H9 (cell line): Measurements from ENCODE around the gene SLC25A4. TPM values are rescaled to one million over a fixed set of nuclear protein-coding genes. Genes with fewer than 3 reads are reported as not detected.
"Not testable (repeated sequence)": the region's sequence is repeated elsewhere in the genome, so short reads cannot be mapped to it uniquely, and the experiment has no call there.

Experiments used
- DNase-seq: peaks from one replicate; pipeline ENCODE4 v3.0.0-alpha.2; 2017
- H2AFZ ChIP-seq: one replicate; pipeline ENCODE4 v1.6.1; 2013; ENCODE audit warnings: mild to moderate bottlenecking, low read length, control low read depth, moderate library complexity
- H2AK5ac ChIP-seq: 2 replicates; pipeline ENCODE4 v1.6.1; 2013; ENCODE audit warnings: low read length, control low read depth, mixed read lengths; ENCODE audit not compliant: insufficient read length
- H2BK120ac ChIP-seq: one replicate; pipeline ENCODE4 v1.6.1; 2013; ENCODE audit warnings: low read depth, mild to moderate bottlenecking, low read length, control low read depth, inconsistent platforms; ENCODE audit not compliant: poor library complexity, severe bottlenecking
- H2BK12ac ChIP-seq: 2 replicates; pipeline ENCODE4 v1.6.1; 2013; ENCODE audit warnings: low read length, control low read depth, mixed read lengths, low read depth; ENCODE audit not compliant: insufficient read length
- H2BK15ac ChIP-seq: 2 replicates; pipeline ENCODE4 v1.6.1; 2013; ENCODE audit warnings: low read depth, low read length, control low read depth
- H2BK20ac ChIP-seq: one replicate; pipeline ENCODE4 v1.6.1; 2013; ENCODE audit warnings: low read depth, mild to moderate bottlenecking, low read length, control low read depth, inconsistent platforms; ENCODE audit not compliant: poor library complexity, severe bottlenecking
- H2BK5ac ChIP-seq: 2 replicates; pipeline ENCODE4 v1.6.1; 2013; ENCODE audit warnings: low read length, control low read depth, mixed read lengths; ENCODE audit not compliant: insufficient read length
- H3K14ac ChIP-seq: 2 replicates; pipeline ENCODE4 v1.6.1; 2013; ENCODE audit warnings: low read length, control low read depth; ENCODE audit not compliant: insufficient read depth
- H3K18ac ChIP-seq: 2 replicates; pipeline ENCODE4 v1.6.1; 2013; ENCODE audit warnings: low read depth, mild to moderate bottlenecking, mixed read lengths, low read length, control low read depth; ENCODE audit not compliant: insufficient read length
- H3K23ac ChIP-seq: 2 replicates; pipeline ENCODE4 v1.6.1; 2013; ENCODE audit warnings: low read length, control low read depth, mixed read lengths, low read depth; ENCODE audit not compliant: insufficient read length
- H3K23me2 ChIP-seq: 2 replicates; pipeline ENCODE4 v1.6.1; 2013; ENCODE audit warnings: low read depth, mild to moderate bottlenecking, mixed read lengths, low read length, control low read depth; ENCODE audit not compliant: insufficient read length, poor library complexity, severe bottlenecking
- H3K27ac ChIP-seq: 2 replicates; pipeline ENCODE4 v1.5.1; 2013; ENCODE audit warnings: low read length, control low read depth, mixed read lengths, low read depth; ENCODE audit not compliant: insufficient read length
- H3K27me3 ChIP-seq: 2 replicates; pipeline ENCODE4 v1.6.1; 2013; ENCODE audit warnings: low read length, control low read depth, inconsistent platforms; ENCODE audit not compliant: insufficient read depth
- H3K4ac ChIP-seq: 2 replicates; pipeline ENCODE4 v1.6.1; 2013; ENCODE audit warnings: low read depth, mild to moderate bottlenecking, control low read depth, inconsistent platforms, low read length, moderate library complexity
- H3K4me1 ChIP-seq: 2 replicates; pipeline ENCODE4 v1.6.1; 2013; ENCODE audit warnings: low read length, control low read depth, inconsistent platforms; ENCODE audit not compliant: insufficient read depth
- H3K4me2 ChIP-seq: 2 replicates; pipeline ENCODE4 v1.6.1; 2013; ENCODE audit warnings: low read length, control low read depth, mixed read lengths; ENCODE audit not compliant: insufficient read length, insufficient read depth
- H3K56ac ChIP-seq: 2 replicates; pipeline ENCODE4 v1.6.1; 2013; ENCODE audit warnings: low read depth, mild to moderate bottlenecking, mixed read lengths, low read length, control low read depth; ENCODE audit not compliant: insufficient read length
- H3K79me1 ChIP-seq: 2 replicates; pipeline ENCODE4 v1.6.1; 2013; ENCODE audit warnings: low read depth, mild to moderate bottlenecking, moderate library complexity, low read length, control low read depth, inconsistent platforms; ENCODE audit not compliant: insufficient read depth, poor library complexity, severe bottlenecking
- H3K79me2 ChIP-seq: 2 replicates; pipeline ENCODE4 v1.6.1; 2013; ENCODE audit warnings: low read length, control low read depth, inconsistent platforms; ENCODE audit not compliant: insufficient read depth
- H3K9ac ChIP-seq: 2 replicates; pipeline ENCODE4 v1.6.1; 2013; ENCODE audit warnings: low read length, control low read depth, mixed read lengths; ENCODE audit not compliant: insufficient read length; ENCODE audit errors: extremely low read depth
- H3K9me3 ChIP-seq: one replicate; pipeline ENCODE4 v1.6.1; 2013; ENCODE audit warnings: low read depth, low read length, inconsistent platforms; ENCODE audit not compliant: control insufficient read depth
- H3T11ph ChIP-seq: one replicate; pipeline ENCODE4 v1.6.1; 2013; ENCODE audit warnings: mild to moderate bottlenecking, low read length, control low read depth, inconsistent platforms
- H4K20me1 ChIP-seq: one replicate; pipeline ENCODE4 v1.6.1; 2013; ENCODE audit not compliant: control insufficient read depth, insufficient read length, insufficient read depth
- H4K5ac ChIP-seq: 2 replicates; pipeline ENCODE4 v1.6.1; 2013; ENCODE audit warnings: low read depth, mild to moderate bottlenecking, mixed read lengths, low read length, control low read depth; ENCODE audit not compliant: insufficient read length
- H4K8ac ChIP-seq: replicated peaks from 2 replicates; pipeline ENCODE4 v1.6.1; 2013; ENCODE audit warnings: low read length, control low read depth, mixed read lengths, low read depth; ENCODE audit not compliant: insufficient read length
- H4K91ac ChIP-seq: 2 replicates; pipeline ENCODE4 v1.6.1; 2013; ENCODE audit warnings: low read depth, mild to moderate bottlenecking, moderate library complexity, mixed read lengths, low read length, control low read depth; ENCODE audit not compliant: insufficient read length
- H3K27ac Mint-ChIP-seq, 3 experiments: 2 replicates in 2 of 3; 3 replicates in 1 of 3; pipeline ENCODE4 v1.8.0; 2020 to 2021; ENCODE audit warnings: mixed read lengths in 3 of 3, mild to moderate bottlenecking in 1 of 3, moderate library complexity in 1 of 3
- H3K27me3 Mint-ChIP-seq: 2 replicates; pipeline ENCODE4 v1.8.0; 2021; ENCODE audit warnings: low read depth, mild to moderate bottlenecking, moderate library complexity, mixed read lengths
- H3K36me3 Mint-ChIP-seq, 3 experiments: 2 replicates in 2 of 3; 3 replicates in 1 of 3; pipeline ENCODE4 v1.8.0; 2020 to 2021; ENCODE audit warnings: low read depth in 3 of 3, mixed read lengths in 3 of 3; ENCODE audit not compliant: insufficient read depth in 1 of 3
- H3K4me1 Mint-ChIP-seq, 2 experiments: 2 replicates each; pipeline ENCODE4 v1.8.0; 2020; ENCODE audit warnings: mixed read lengths in 2 of 2
- H3K4me3 Mint-ChIP-seq, 2 experiments: 2 replicates in 1 of 2; 3 replicates in 1 of 2; pipeline ENCODE4 v1.8.0; 2020 to 2021; ENCODE audit warnings: mild to moderate bottlenecking in 2 of 2, mixed read lengths in 2 of 2, moderate library complexity in 1 of 2
- H3K9me3 Mint-ChIP-seq, 2 experiments: 2 replicates in 1 of 2; 3 replicates in 1 of 2; pipeline ENCODE4 v1.8.0; 2020; ENCODE audit warnings: mild to moderate bottlenecking in 2 of 2, mixed read lengths in 2 of 2, moderate library complexity in 1 of 2
- WGBS: extraction: QIAGEN DNeasy Blood & Tissue Kit; methylation state at CpG from one replicate; pipeline ENCODE4 v1.1.7; 2013; ENCODE audit warnings: missing lambda C conversion rate, low lambda C conversion rate, mixed read lengths; ENCODE audit not compliant: insufficient read length; ENCODE audit errors: extremely low coverage; 5-methylcytosine and 5-hydroxymethylcytosine counted together
- total RNA-seq: library from RNA; stranded (reverse); gene quantifications from 2 replicates; pipeline ENCODE4 v1.2.1, GENCODE V29; 2021
- TF ChIP-seq, protein P1 (sequence below): fragments of 200-600 bp; sonication (generic); conservative IDR thresholded peaks from 3 replicates; pipeline ENCODE4 v1.8.0; 2021; ENCODE audit warnings: antibody characterized with exemption, mild to moderate bottlenecking

The SLC25A4 gene
- total RNA-seq, 1 experiment from 2014 or later = 54.4 TPM

DNA sequence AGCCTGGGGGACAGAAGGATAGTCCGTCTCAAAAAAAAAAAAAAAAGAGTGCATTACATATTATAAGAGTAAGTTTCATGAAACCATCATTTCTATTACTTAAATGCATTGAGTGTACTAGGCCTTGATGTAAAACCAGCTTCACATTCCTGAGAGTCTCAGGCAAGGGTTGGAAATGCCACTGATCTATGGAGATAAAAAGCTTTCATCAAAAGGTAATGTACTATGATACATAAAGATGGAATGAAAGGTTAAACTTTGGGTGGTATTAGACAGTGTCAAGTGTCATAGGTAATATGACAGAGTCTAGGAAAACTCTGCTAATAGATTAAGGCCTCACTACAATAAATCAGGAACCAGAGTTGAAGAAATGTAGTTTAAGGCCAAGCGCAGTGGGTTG, 53.4 kb downstream of the SLC25A4 start:
- Histone ChIP-seq H3K79me1 (no peaks in the 10 kb centered on the region), H2AFZ (no peak overlapping the region), H3K27me3 (no peaks in the 10 kb centered on the region), H3K14ac (no peak overlapping the region), H3K56ac (no peak overlapping the region), H2BK5ac (no peak overlapping the region), H2BK12ac (no peak overlapping the region), H2BK20ac (no peak overlapping the region), H3K23ac (no peak overlapping the region), H3K9ac (no peak overlapping the region), H4K20me1 (no peaks in the 10 kb centered on the region), H4K5ac (no peak overlapping the region), H3K18ac (no peak overlapping the region), H2BK15ac (no peak overlapping the region), H3K4ac (no peak overlapping the region), H4K91ac (no peak overlapping the region), H3K9me3 (no peaks in the 10 kb centered on the region), H3T11ph (no peak overlapping the region), H2AK5ac (no peak overlapping the region), H3K4me2 (no peak overlapping the region), H4K8ac (no peak overlapping the region), H2BK120ac (no peak overlapping the region), H3K79me2 (peaks cover 2% of the 10 kb centered on the region; the same call in 1 of the 2 replicates), H3K27ac (no peak overlapping the region), H3K23me2 (no peaks in the 10 kb centered on the region), H3K4me1 (peaks cover 4% of the 10 kb centered on the region; the same call in 1 of the 2 replicates)
- Mint-ChIP-seq H3K27ac (no peak overlapping the region), H3K36me3 (peaks cover 1 to 18% (median 10%) of the 10 kb centered on the region in 3 experiments; a peak in 3 of 7 replicates), H3K9me3 (no peaks in the 10 kb centered on the region), H3K4me1 (peaks cover 12 to 13% of the 10 kb centered on the region in 2 experiments), H3K4me3 (no peak overlapping the region), H3K27me3 (no peaks in the 10 kb centered on the region)
- DNase-seq = no peak
- TF ChIP-seq, protein P1, sequence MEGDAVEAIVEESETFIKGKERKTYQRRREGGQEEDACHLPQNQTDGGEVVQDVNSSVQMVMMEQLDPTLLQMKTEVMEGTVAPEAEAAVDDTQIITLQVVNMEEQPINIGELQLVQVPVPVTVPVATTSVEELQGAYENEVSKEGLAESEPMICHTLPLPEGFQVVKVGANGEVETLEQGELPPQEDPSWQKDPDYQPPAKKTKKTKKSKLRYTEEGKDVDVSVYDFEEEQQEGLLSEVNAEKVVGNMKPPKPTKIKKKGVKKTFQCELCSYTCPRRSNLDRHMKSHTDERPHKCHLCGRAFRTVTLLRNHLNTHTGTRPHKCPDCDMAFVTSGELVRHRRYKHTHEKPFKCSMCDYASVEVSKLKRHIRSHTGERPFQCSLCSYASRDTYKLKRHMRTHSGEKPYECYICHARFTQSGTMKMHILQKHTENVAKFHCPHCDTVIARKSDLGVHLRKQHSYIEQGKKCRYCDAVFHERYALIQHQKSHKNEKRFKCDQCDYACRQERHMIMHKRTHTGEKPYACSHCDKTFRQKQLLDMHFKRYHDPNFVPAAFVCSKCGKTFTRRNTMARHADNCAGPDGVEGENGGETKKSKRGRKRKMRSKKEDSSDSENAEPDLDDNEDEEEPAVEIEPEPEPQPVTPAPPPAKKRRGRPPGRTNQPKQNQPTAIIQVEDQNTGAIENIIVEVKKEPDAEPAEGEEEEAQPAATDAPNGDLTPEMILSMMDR = no peak
- WGBS = no CpG with 5 or more reads among the region's 2 CpGs

DNA sequence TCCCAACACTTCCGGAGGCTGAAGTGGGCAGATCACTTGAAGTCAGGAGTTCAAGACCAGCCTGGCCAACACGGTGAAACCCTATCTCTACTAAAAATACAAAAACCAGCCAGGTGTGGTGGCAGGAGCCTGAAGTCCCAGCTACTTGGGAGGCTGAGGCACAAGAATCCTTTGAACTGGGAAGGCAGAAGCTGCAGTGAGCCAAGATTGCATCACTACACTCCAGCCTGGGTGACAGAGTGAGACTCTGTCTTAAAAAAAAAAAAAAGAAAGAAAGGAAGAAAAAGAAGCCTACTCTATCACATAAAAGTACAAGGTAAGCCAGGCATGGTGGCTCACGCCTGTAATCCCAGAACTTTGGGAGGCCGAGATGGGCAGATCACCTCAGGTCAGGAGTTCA, 55.1 kb downstream of the SLC25A4 start:
- H3T11ph ChIP-seq, H3K27me3 Mint-ChIP-seq, H3K27ac ChIP-seq, H3K23me2 ChIP-seq, H3K23ac ChIP-seq, H3K4ac ChIP-seq, H2BK120ac ChIP-seq, H2BK20ac ChIP-seq, H2BK12ac ChIP-seq, H2BK5ac ChIP-seq, H3K14ac ChIP-seq, H4K20me1 ChIP-seq, DNase-seq, H4K5ac ChIP-seq, H3K18ac ChIP-seq, H2AK5ac ChIP-seq, H3K4me3 Mint-ChIP-seq, H3K79me1 ChIP-seq, H4K91ac ChIP-seq, H3K9me3 Mint-ChIP-seq, H2BK15ac ChIP-seq, H3K4me1 ChIP-seq, H3K9me3 ChIP-seq, H3K27me3 ChIP-seq, H3K79me2 ChIP-seq, H3K9ac ChIP-seq, H4K8ac ChIP-seq, H3K4me2 ChIP-seq, H3K56ac ChIP-seq, H2AFZ ChIP-seq: not testable (repeated sequence)
- peaks cover 17 to 21% of the 10 kb centered on the region in 2 experiments for H3K4me1 Mint-ChIP-seq
- H3K36me3 Mint-ChIP-seq = peaks cover 1 to 13% (median 10%) of the 10 kb centered on the region in 3 experiments; a peak in 3 of 7 replicates
- WGBS = no CpG with 5 or more reads among the region's 4 CpGs
- H3K27ac Mint-ChIP-seq = peak overlapping the region in 1 of 3 experiments; percentile 59; a peak in 1 of 7 replicates
